Mammary epithelial cell (primary cell): ENCODE measurements around the gene CMTM1.

ENCODE experiments used
- CTCF ChIP-seq, 2 donors: IDR thresholded peaks in 1 of 2; conservative IDR thresholded peaks in 1 of 2; 2 replicates each; pipeline ENCODE4 v1.5.1; 2011 to 2012; ENCODE audit warnings: inconsistent platforms in 2 of 2, low read length in 2 of 2, mild to moderate bottlenecking in 2 of 2, control low read depth in 1 of 2, low read depth in 1 of 2; ENCODE audit not compliant: insufficient read depth in 1 of 2; ENCODE audit errors: extremely low read depth in 1 of 2
- EZH2 ChIP-seq: IDR thresholded peaks from 2 replicates; pipeline ENCODE4 v1.6.1; 2012; ENCODE audit warnings: low read length, inconsistent platforms, borderline replicate concordance

GRCh38 chr16:66522816-66523590, 43.2 kb upstream of the CMTM1 start:
- TF ChIP-seq CTCF (conservative IDR thresholded peaks at IDR 0.05 in 1 of 2, IDR thresholded peaks at IDR 0.05 in 1 of 2; ENCODE audit: extremely low read depth in 1 of 2, insufficient read depth in 1 of 2, low read depth in 1 of 2, low read length in 2 of 2): no peak
- TF ChIP-seq EZH2: no peak
